GM21528 (cell line): ENCODE measurements around the gene MARS1.

Experiments used
- ATAC-seq: cut with Tn5 transposase; IDR thresholded peaks from one replicate; pipeline ENCODE4 v1.9.1; 2021; ENCODE audit warnings: mild to moderate bottlenecking, moderate library complexity; ENCODE audit not compliant: unreplicated experiment, low FRiP score

The MARS1 gene

GRCh38 chr12:57456737-57457490, 31.0 kb upstream of the MARS1 start:
- no peak for ATAC-seq

GRCh38 chr12:57458665-57459054, 29.2 kb upstream of the MARS1 start:
- no peak for ATAC-seq

- ATAC-seq = peak; percentile 67
Measured at GRCh38 chr12:57459055-57459749, 28.7 kb upstream of the MARS1 start.

- no peak for ATAC-seq
Measured at GRCh38 chr12:57459750-57460467, 28.0 kb upstream of the MARS1 start, which contains the start of gene GLI1. Gene GLI1, plus strand, starts transcription at chr12:57459785. Its CDS starts 3,907 bp downstream, at chr12:57463692.

GRCh38 chr12:57460468-57460784, 27.4 kb upstream of the MARS1 start:
- ATAC-seq = no peak

GRCh38 chr12:57460841-57461275, 27.0 kb upstream of the MARS1 start:
- ATAC-seq = no peak

GRCh38 chr12:57461276-57461916, 26.5 kb upstream of the MARS1 start:
- ATAC-seq = no peak

- ATAC-seq = no peak
Measured at GRCh38 chr12:57461917-57462250, 26.0 kb upstream of the MARS1 start.

- ATAC-seq = peak; percentile 66
Measured at GRCh38 chr12:57462251-57462911, 25.5 kb upstream of the MARS1 start.

- ATAC-seq = no peak
Measured at GRCh38 chr12:57462912-57463253, 25.0 kb upstream of the MARS1 start.

GRCh38 chr12:57464569-57464968, 23.3 kb upstream of the MARS1 start:
- no peak for ATAC-seq

GRCh38 chr12:57465030-57465746, 22.7 kb upstream of the MARS1 start:
- no peak for ATAC-seq

GRCh38 chr12:57465747-57466505, 21.9 kb upstream of the MARS1 start:
- no peak for ATAC-seq

GRCh38 chr12:57467212-57467874, 20.5 kb upstream of the MARS1 start:
- ATAC-seq = no peak

GRCh38 chr12:57467915-57468314, 20.0 kb upstream of the MARS1 start:
- ATAC-seq = no peak

- ATAC-seq = no peak
Measured at GRCh38 chr12:57469296-57470164, 18.3 kb upstream of the MARS1 start.

GRCh38 chr12:57470286-57470969, 17.4 kb upstream of the MARS1 start:
- no peak for ATAC-seq
